ENCODE results near the gene CNOT6L.
"Not testable (repeated sequence)": the region's sequence is repeated elsewhere in the genome, so short reads cannot be mapped to it uniquely, and the experiment has no call there.

The CNOT6L gene

GRCh38 chr4:77782102-77782835, 36.9 kb downstream of the CNOT6L start:
- no peak for DNase-seq (ENCODE audit: low read depth in 2 of 2)

DNA sequence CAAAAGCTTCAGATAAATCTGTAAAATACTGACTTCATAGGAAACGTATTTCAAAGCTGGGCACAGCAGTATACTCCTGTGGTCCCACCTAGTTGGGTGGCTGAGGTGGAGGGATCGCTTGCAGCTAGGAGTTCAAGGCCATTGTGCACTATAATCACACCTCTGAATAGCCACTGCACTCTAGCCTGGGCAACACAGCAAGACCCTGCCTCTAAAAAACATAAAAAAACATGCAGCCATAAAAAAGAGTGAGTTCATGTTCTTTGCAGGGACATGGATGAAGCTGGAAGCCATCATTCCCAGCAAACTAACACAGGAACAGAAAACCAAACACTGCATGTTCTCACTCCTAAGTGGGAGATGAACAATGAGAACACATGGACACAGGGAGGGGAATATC, 38.4 kb downstream of the CNOT6L start:
- DNase-seq (ENCODE audit: low read depth in 2 of 2) = not testable (repeated sequence)

- no peak for DNase-seq (ENCODE audit: low read depth in 2 of 2)
These were observed 41.9 kb downstream of the CNOT6L start for GRCh38 chr4:77777135-77777807.

- DNase-seq (ENCODE audit: low read depth in 2 of 2) = no peak
These were observed 42.7 kb downstream of the CNOT6L start for GRCh38 chr4:77776182-77777134.

- DNase-seq (ENCODE audit: low read depth in 2 of 2) = no peak
These were observed 46.1 kb downstream of the CNOT6L start for GRCh38 chr4:77773101-77773500.

GRCh38 chr4:77771566-77771965, 47.6 kb downstream of the CNOT6L start:
- DNase-seq (ENCODE audit: low read depth in 2 of 2) = no peak

DNA sequence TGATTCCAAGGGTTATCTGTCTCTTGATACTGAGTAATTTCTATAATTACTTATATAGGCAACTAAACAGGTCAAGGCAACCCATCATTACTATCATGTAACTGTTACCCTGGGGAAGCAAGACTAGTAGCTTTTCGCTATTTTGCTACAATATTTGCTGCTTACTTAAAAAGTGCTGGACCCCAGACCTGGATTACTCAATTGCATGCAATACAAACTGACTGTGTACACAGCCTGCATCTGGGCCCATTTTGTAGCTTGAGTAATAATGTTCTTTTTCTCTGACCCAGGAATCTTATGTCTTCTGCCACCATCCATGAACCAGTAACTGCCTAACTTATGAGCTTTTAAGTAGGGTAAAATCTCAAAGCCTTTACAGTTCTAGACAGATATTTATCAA, 53.4 kb downstream of the CNOT6L start:
- DNase-seq (ENCODE audit: low read depth in 2 of 2) = no peak

GRCh38 chr4:77762531-77762930, 56.6 kb downstream of the CNOT6L start:
- no peak for DNase-seq (ENCODE audit: low read depth in 2 of 2)

GRCh38 chr4:77761595-77761994, 57.6 kb downstream of the CNOT6L start:
- no peak for DNase-seq (ENCODE audit: low read depth in 2 of 2)

DNA sequence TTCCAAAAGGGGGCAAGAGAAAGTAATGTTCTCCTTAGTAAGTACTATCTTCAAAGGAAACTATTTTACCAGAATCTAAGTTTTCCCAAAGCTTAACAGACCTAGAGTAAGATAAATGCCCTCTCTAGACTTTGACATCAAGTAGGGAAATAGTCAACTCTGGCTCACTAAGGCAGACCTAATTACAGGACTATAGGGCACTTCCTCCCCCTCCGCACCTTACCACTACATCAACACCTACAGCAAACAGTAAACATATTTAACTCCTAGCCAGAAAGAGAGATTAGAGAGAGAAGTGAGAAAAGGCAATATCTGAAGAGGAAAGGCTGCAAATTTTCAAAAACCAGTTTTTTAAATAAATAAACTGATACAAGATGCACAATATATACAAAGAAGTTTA, 60.4 kb downstream of the CNOT6L start:
- DNase-seq (ENCODE audit: low read depth in 2 of 2) = no peak

DNA sequence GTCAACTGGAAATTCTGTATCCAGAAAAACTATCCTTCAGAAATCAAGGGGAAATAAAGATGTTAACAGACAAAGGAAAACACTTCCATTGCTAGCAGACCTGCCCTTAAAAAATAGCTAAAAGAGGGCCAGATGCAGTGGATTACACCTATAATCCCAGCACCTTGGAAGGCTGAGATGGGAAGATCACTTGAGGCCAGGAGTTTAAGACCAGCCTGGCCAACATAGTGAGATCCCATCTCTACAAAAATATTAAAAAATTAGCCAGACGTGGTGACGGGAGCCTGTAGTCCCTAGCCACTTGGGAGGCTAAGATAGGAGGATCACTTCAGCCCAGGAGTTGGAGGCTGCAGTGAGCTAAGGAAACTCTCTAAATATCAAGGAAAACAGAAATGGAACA, 67.4 kb downstream of the CNOT6L start:
- no peak for DNase-seq (ENCODE audit: low read depth in 2 of 2)

DNA sequence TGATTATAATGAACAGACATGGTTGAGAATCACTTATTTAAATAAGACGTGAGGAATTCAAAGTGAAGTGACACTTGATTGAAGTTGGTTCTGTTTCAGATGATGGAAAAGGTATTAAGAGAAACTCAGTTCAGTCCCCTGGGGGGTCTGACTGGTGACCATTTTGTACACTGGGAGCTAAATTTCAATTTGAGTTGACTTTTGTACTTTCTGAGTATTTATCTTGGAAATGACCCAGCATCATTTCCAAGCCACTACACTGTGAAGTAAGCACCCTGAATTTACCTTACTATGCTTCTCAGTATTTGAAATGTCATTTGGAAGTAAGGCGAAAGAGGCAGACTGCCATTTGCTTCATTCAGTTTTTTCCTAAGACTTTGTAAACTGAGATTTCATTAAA, 73.4 kb downstream of the CNOT6L start:
- DNase-seq (ENCODE audit: low read depth in 2 of 2) = no peak

GRCh38 chr4:77742054-77742453, 77.1 kb downstream of the CNOT6L start:
- no peak for DNase-seq (ENCODE audit: low read depth in 2 of 2)

- no peak for DNase-seq (ENCODE audit: low read depth in 2 of 2)
These were observed 78.7 kb downstream of the CNOT6L start for GRCh38 chr4:77740480-77740879.

- DNase-seq (ENCODE audit: low read depth in 2 of 2) = peak in 1 of 2 donors; percentile 3
These were observed 84.2 kb downstream of the CNOT6L start for GRCh38 chr4:77734928-77735327.

DNA sequence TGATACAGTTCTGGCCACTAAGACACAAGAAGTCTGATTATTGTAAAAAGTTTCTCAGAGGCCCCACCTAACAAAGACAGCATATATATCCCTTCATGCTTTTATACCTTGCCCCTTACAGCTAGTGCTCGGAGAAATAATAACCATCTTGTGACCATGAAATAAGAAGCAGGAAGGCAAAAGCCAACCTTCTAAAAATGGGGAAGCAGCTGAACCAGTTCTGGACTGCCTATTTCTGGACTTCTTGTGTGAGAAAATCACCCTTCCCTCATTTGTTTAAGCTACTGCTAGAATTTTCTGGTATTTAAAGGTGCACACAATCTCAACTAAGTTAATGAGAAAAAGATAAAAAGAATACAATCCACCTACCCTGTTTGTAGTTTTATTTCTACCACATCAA, 87.5 kb downstream of the CNOT6L start:
- no peak for DNase-seq (ENCODE audit: low read depth in 2 of 2)

DNA sequence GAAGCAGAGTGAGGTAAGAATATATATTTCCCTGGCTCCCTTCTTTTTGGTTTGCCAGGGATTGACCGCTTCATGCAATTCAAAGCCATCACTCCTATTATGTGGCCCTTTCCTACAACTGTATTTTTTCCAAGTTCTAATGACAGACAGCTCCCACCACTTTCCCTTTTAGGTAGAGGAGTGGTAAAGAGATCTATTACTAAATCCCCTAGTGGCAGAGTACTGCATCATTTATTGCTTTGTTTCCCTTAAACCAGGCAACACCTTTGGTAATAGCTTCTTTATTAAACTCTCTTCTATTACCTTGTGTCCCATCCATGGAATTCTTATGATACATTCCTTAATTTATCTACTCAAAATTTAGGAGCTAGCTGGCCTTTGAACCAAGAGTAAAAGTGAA, 90.7 kb downstream of the CNOT6L start:
- no peak for DNase-seq (ENCODE audit: low read depth in 2 of 2)

DNA sequence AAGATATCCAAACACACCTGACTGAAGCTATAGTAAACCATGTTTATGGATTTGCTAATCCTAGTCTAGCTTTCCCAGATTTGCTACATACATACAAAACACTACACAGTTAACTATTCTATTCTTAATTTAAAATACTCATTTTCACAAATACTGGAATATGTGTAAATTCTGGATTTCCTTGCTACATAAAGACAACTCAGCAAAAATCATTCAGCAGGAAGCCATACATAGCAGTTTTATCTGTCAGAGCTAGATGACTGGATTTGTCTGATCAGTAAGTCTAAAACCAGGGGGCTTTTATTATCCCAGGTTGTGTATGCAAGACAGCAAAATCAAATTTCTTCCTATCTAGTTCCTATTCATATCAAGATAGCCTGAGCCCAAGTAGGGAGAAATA, 98.1 kb downstream of the CNOT6L start:
- no peak for DNase-seq (ENCODE audit: low read depth in 2 of 2)

- DNase-seq (ENCODE audit: low read depth in 2 of 2) = not testable (repeated sequence)
These were observed 100.7 kb downstream of the CNOT6L start for GRCh38 chr4:77718500-77718899.

- no peak for DNase-seq (ENCODE audit: low read depth in 2 of 2)
These were observed 103.5 kb downstream of the CNOT6L start for GRCh38 chr4:77715414-77716290.

DNA sequence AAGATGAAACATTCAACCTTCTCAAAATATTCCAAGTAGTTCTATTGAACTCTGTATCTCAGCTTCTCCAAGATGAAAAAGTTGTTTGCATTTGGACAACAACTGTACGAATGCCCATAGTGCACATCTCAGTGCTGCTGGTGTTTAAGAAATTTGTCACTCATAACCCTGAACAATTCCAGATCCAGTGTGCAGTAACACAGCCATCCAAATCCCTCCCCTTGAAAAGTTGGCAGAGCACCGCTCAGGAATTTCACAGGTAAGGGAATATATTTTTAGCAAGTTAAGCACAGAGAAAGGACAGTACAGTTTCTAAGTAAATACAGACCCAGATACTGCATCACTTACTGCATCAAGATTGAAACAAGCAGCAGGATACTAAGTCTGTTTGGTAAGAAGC, 104.7 kb downstream of the CNOT6L start:
- DNase-seq (ENCODE audit: low read depth in 2 of 2) = no peak

Measured in activated CD4-positive, alpha-beta T cell treated with anti-CD3 and anti-CD28 coated beads for 24 hours (primary cell).